Inflammatory macrophage treated with lipopolysaccharide for 4 hours (primary cell): ENCODE measurements around the gene VASN.
A peak's percentile ranks its signal among the peaks of the same experiment; 100 is the strongest.
"Not testable (repeated sequence)": the region's sequence is repeated elsewhere in the genome, so short reads cannot be mapped to it uniquely, and the experiment has no call there.

Experiments
- DNase-seq: peaks from one replicate; pipeline ENCODE4 v3.0.0-alpha.2; 2020

VASN gene

DNA sequence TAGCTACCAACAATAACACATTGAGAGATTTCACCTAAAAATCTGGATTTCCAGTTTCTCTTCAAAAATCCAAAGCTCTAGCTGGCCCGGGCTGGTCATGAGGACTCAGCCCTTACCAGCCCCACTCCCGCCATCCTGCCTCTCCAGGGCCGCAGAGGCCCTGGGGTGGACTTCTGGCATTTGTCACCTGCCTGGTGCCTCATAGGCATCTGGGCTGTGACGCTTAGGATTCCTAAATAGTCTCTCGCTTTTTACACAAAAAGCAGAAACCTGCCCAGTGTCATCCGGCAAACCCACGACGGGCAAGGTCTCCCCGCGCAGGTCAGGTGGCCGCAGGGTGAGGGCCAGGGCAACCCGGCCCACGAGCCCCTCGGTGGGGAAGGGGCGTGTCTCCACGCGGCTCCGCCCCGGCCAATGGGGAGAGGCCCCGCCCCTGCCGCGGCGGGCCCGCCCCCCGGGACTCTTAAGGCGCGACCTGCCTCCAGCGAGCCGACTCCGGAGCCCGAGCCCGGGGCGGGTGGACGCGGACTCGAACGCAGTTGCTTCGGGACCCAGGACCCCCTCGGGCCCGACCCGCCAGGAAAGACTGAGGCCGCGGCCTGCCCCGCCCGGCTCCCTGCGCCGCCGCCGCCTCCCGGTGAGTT lies at the start of gene VASN:
TSS of gene VASN (plus strand) at position 492 of the 644 bp plus-strand sequence. CDS start 9,030 bp downstream, outside the sequence.
- DNase-seq: peak; percentile 46

DNA sequence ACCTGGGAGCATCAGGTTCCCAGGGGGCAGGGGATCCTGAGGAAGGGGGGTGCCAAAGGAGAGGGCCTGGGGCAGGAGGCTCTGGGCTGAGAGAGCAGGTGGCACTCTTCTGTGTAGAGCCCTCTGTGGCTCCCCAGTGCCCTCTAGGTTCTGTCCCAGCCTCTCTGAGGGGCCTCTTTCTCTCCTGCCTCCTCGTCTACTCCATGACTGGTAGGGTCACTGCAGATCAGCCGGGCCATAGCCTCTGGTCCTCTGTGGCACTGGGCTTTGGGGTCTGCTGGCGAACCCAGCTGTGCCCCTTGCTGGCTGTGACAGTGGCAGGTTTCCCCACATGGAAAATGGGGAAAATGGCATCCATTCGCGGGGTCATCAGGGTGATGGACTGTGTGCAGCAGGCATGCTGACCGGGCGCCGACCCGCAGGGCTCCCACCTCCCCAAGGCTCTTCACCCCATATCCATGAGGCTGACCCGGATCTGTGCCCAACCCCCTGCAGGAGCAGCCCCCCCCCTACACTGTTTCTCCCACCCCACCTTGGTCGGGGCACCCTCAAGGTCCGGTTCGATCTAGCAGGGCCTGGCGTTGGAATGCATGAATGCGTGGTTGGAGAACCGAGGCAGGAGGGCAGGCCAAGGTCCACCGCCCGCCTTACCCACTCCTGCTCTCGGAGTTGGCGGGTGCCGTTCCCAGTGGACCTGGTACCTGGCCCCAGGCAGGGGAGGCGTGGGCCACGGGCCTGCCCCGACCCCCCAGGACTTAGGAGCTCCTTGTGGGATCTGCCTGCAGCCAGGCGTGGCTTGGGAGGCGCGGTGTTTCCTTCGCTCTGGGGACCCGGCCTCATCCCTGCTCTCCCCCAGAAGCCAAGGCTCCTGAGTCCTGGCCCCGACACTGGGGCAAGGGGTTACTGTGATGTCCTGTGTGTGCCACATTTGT lies 49.3 kb upstream of the VASN start:
- no peak for DNase-seq

DNA sequence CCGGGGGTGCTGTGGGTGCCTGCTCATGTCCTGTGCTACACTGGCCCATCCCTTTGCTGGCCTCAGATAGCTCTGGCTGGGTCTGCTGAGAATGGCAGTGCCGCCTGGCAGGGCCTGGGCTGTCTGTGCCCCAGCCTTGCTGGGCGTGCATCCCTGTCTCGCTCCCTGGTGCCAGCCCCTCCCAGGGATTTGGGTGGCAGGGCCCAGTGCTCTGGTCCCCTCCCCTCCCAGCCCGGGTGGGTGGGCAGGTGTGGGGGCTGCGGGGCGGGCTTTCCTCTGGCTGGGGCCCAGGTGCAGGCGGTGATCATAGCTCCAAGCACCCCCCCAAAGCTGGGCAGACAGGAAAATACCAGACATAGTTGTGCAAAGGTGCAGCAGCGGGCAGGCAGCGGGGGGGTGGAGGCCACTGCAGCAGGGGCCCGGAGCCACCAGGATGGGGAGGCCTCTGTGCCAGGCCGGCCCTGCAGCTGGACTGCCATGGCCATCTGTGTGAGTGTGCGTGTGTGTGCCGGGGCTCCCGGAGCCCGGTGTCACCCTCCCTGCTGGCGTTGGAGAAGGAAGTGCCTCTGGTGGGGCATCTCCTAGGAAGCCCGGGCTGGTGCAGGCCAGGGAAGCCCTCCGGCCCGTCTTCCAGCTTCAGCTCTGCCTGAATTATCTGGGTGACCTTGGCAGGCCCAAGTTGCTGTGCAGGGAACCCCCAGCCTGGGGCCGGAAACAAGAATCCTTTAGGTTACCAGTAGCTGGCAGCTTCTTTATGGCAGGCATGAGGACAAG lies 48.4 kb upstream of the VASN start:
- no peak for DNase-seq

DNA sequence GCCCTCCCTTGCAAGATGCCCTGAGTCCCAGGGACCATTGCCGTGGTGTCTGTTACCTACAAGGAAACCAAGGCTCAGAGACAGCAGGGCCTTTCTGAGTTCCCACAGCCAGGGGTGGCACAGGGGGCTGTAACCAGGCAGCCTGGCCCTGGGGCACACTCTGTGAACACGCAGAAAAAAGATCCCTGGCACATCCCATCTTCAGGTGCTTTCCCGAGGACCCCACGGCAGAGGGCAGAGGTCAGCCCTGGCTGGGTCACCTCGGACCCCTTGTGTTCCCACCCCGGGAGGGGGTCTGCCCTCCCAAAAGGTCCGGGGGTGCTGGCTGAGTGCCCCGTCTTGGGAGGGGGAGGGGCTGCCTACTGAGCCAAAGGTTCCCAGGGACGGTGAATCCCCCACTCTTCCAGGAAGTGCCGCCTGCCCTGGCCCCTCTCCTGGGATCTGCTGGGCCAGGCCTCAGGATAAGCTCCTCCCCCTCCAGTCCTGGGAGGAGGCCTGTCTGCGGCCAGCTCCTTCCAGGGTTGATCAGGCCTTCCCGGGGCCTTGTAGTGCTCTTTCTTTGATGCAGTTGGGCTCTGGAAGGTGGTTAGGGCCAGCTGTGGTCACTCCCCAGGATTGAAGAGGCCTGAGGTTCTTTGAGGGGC lies 47.7 kb upstream of the VASN start:
- DNase-seq: no peak

DNA sequence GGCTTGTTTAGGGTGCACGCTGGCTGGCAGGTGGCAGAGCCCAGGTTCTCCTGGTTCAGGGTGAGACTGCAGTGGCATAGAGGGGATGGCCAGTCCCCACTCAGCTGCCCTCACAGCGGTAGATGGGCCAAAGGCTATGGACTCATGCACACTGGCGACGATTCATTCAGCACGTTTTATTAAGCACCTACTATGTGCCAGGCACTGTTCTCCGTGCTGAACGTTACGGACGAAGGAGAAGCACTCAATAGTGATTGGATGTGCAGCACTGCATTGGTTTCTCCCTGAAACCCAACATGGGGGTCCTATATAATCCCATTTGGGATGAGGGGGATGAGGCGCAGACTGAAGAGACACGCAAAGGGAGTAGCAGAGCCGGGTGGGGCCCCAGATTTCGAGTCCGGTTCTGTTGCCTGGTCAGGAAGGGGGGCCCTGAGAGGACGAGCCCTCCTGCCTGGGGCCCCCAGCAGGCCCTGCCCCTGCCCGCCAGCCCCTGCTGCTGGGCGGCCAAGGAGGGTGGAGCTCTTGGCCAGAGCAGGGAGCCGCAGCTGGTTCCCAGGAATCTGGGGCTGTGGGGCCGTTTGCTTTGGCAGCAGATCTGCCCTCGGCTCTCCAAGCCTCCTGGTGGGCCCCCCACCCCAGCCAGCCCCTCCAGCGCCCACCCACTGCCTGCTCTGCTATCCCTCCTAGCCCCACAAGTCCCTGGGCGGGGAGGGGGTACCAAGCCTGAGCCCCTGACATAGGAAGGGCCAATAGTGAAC lies 47.0 kb upstream of the VASN start:
- DNase-seq: no peak

DNA sequence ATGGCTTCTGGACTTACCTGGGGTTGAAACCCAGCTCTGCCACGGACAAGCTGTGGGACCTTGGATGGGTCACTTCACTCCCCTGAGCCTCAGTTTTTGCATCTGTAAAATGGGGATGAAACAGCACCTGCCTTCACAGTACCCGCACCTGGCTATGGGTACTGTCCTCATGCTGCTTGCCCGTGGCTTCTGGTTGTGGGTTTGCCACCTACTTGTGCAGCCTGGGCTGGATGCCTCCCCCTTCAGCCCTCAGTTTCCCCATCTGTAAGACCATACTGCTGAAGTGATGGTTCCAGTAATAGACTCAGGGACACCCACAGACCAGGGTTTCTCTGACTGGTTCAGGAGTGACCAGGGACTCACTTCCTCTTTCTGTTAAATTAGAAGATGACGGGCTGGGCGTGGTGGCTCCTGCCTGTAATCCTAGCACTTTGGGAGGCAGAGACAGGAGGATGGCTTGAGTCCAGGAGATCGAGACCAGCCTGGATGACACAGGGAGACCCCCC lies 46.3 kb upstream of the VASN start:
- peak; percentile 90 for DNase-seq

DNA sequence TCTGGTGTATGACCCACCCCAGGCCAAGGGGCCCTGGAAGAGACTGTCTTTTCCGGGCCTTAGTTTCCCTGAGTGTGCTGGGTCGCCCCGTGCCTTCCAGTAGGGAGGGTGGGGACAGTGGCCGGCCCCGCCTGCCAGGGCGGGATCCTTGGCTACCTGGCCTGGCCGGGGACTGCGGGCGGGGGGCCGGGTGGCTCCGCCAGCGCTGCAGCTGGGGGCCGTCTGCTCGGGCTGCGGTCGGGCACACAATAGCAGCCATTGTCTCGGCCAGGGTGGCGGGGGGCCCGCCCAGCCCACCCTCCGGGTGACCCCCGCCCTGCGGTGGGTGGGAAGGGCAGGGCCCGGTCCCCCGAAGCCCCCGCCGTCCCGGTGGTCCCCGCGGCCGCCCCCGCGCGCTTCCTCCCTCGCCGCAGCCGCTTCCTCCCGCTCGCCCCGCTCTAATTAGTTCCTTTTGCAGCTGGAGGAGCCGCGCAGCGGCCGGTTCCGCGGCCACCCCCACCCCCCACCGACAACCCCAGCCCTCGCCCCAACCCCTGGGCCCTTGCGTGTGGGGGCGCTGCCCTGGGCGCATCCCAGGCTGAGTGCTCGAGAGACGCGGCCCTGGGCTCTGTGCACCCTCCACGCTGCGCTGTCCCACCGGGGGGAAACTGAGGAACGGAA lies 44.1 kb upstream of the VASN start:
- no peak for DNase-seq

DNA sequence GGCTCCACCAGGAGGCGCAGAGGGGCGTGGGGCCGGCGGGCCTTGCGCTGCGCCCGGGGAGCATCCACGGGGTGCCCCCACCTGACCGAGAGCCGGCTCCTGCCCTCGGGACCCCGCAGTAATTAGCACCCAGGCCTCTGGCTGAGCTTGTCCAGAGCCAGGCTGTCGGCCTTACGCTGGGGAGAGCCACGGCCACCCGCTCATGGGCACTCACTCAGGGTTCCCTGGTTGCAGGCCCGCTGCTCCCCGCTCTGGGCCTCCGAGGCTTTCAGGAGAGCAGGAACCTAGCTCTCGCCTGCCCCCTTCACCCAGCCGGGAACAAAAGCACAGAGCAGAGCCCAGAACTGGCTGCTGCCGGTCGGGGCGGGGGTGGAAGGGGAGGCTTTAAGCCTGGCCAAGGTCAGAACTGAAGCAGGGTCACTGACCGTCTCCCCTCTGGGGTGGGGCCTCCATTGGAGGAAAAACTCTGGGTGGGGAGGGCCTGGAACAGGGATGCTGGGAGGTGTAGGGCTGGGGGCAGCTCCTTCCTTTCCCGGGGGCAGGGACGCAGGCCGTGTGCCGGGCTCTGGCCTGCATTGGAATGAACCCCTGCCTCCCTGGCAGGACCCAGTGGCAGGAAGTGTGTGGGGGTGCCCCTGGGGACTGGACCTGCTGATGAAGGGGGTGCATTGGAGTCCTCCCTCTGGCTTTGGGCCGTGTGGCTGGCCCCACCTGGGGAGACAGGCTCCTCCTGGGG lies 43.4 kb upstream of the VASN start:
- peak; percentile 70 for DNase-seq

DNA sequence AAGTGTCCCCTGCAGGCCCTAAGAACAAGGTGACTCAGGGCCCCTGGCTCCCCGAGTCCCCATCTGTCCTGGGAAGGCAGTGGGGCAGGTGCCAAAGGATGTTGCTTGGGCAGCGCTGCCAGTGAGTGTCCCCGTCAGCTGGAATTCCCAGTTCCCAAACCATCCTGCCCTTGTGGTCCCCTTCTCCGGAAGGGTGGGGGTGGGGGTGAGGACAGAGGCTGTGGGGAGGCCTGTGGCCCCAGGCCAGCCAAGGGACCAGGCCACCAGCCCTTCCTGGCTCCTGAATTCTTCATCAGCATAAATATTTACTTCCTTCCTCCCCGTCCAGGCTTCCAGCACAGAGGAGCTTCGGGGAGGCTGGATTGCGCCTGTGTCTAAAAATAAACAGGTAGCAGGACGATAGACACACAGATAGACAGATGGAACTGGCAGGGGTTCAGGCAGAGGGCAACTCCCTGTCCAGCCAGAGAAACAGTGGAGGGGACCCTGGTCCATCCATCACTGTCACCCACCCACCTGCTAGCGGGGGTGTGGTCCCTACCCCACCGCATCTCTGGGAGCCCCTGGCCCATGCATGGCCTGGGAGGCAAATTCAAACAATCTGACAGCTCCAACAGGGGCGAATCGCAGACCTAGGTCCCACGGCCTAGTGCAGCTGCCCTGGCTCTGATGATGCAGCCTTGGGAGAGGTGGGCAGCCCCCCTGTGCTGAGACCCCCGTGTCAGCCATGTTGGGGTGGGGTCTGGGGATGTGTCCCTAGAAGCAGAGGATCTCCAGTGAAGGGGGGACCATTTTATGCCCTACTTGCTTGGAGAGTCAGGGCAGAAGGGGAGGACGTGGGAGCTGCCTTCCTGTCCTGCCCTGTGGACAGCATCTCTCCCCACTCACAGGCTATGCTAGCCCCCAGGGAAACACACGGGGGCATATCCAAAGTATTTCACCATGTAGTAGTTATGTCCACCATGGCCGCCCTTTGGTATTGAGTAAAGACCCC lies 42.6 kb upstream of the VASN start:
- no peak for DNase-seq

DNA sequence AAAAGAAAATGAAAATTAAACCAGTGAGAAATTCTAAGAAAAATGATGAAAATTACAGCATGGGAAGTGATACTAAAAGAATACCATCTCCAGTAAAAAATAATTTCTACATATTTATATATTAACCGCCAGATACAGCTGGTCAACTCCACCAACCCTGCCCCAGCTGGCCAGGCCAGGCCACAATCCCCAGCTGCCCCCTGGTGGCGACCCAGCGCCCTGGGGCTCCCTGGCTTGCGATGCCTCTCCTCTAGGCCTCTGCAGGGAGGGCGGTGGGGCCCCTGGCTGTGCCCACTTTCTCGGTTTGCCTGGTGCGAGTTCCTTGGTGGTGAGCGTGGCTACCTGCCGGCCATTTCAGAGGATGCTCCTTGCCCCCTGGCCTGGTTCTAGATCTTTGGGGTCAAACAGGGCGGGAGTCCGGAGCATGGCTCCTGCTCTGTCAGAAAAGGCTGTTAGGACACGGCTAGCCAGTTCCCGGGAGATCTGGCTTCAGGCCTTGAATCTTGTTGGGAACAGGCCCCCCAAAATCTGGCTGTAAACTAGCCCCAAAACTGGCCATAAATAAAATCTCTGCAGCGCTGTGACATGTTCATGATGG lies 41.3 kb upstream of the VASN start:
- peak; percentile 71 for DNase-seq

DNA sequence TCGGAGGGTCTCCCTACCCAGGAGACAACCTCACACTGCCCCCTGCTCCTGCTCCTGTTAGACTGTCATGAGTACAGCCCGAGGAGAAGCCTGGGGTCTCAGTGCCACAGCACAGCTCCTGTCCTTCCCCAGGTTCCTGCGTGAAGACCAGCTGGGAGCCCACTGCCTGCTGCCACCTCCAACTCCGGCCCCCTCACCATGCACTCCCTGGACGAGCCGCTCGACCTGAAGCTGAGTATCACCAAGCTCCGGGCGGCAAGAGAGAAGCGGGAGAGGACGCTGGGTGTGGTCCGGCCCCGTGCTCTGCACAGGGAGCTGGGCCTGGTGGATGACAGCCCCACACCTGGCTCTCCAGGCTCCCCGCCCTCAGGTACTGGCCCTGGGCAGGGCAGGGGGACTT lies 39.6 kb upstream of the VASN start:
- DNase-seq: no peak

DNA sequence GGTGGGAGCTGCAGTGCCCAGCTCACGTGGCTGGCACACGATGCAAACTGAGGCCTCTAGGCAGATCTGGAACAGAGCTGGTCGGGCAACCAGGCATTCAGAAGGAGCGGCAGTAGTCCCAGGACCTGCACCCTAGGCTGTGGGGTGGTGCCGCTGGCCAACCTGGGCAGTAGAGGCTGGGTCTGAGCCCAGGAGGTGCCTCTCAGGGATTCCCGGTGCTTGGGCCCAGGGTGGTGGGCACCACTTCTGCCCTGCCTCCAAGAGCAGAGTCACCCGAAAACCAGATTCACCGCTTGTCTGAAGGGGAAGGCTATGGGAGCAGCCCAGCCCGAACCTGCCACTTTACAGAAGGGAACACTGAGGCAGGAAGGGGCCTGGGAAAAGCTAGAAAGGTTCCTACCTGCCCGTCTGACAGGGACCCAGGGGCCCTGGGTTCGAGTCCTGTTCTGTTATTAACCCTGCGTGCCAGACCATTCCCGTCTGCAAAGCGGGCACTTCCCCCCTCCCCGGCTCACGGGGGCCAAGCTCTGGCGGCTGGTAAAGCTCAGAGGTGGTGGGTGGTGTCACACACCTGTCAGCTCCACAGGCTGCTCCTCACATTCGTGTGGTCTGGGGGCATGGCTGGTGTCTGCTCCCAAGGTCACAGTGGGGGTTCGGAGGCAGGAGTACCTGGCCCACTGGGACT lies 38.9 kb upstream of the VASN start:
- DNase-seq: no peak

DNA sequence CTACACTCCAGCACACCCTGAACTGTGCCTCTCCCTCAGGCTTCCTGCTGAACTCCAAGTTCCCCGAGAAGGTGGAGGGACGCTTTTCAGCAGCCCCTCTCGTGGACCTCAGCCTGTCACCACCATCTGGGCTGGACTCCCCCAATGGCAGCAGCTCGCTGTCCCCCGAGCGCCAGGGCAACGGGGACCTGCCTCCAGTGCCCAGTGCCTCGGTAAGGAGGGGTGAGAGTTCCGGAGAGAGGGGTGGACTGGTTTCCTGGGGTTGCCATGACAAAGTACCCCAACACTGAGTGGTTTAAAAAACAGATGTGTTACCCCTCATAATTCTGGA lies 38.4 kb upstream of the VASN start:
- DNase-seq: no peak

DNA sequence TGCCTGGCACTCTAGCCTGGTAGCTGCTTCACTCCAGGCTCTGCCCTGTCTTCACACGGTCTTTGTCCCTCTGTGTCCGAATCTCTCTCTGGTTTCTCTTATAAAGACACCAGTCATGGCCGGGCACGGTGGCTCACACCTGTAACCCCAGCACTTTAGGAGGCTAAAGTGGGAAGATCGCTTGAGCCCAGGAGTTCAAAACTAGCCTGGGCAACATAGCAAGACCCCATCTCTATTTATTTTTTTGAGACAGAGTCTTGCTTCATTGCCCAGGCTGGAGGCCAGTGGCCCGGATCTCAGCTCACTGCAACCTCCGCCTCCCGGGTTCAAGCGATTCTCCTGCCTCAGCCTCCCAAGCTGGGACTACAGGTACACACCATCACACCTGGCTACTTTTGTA lies 37.9 kb upstream of the VASN start:
- not testable (repeated sequence) for DNase-seq

DNA sequence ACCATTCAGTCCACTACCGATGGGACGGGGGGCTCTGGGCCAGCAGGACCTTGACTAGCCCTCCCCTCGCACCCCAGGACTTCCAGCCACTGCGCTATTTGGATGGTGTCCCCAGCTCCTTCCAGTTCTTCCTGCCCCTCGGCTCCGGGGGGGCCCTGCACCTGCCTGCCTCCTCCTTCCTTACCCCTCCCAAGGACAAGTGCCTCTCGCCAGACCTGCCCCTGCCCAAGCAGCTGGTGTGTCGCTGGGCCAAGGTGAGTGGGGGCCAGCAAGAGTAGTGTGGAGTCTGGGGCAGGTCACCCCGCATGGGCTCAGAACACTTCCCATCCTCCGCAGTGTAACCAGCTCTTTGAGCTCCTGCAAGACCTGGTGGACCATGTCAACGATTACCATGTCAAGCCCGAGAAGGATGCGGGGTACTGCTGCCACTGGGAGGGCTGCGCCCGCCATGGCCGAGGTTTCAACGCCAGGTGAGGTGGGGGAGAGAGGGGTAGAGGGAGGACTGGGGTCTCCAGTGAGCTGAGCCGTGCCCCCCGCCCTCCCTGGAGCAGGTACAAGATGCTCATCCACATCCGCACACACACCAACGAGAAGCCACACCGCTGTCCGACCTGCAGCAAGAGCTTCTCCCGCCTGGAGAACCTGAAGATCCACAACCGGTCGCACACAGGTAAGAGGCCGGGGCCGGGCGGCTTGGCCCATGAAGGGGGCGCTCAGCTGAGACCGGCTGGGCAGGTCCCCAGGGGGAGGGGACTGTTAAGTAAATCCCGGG lies 36.7 kb upstream of the VASN start:
- no peak for DNase-seq

DNA sequence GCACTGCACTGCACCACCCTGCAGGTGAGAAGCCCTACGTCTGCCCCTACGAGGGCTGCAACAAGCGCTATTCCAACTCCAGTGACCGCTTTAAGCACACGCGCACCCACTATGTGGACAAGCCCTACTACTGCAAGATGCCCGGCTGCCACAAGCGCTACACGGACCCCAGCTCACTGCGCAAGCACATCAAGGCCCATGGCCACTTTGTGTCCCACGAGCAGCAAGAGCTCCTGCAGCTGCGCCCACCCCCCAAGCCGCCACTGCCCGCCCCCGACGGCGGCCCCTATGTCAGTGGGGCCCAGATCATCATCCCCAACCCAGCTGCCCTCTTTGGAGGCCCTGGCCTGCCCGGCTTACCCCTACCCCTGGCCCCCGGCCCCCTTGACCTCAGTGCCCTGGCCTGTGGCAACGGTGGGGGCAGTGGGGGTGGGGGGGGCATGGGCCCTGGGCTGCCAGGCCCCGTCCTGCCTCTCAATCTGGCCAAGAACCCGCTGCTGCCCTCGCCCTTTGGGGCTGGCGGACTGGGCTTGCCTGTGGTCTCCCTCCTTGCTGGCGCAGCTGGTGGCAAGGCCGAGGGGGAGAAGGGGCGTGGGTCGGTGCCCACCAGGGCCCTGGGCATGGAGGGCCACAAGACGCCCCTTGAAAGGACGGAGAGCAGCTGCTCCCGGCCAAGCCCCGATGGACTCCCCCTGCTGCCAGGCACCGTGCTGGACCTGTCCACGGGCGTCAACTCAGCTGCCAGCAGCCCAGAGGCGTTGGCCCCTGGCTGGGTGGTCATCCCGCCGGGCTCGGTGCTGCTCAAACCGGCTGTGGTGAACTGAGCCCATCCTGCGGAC lies 34.7 kb upstream of the VASN start:
- no peak for DNase-seq
